SJSA1 (cell line): ENCODE measurements around the gene EML4. TPM values are rescaled to one million over a fixed set of nuclear protein-coding genes. Genes with fewer than 3 reads are reported as not detected.
"Not testable (repeated sequence)": the region's sequence is repeated elsewhere in the genome, so short reads cannot be mapped to it uniquely, and the experiment has no call there.

Experiments
- DNase-seq, 2 experiments: peaks; one replicate each; pipeline ENCODE4 v3.0.0-alpha.2; 2015 to 2020; ENCODE audit warnings: low spot score in 2 of 2, low read depth in 1 of 2
- H3K27ac ChIP-seq: fragments of 250-450 bp; sonication (Bioruptor Pico); 2 replicates; pipeline ENCODE4 v1.5.1; 2020; ENCODE audit warnings: mild to moderate bottlenecking, moderate library complexity
- H3K27me3 ChIP-seq: fragments of 250-450 bp; sonication (Bioruptor Pico); replicated peaks from 2 replicates; pipeline ENCODE4 v1.5.1; 2020; ENCODE audit warnings: mild to moderate bottlenecking, moderate library complexity
- H3K36me3 ChIP-seq: fragments of 250-450 bp; sonication (Bioruptor Pico); 2 replicates; pipeline ENCODE4 v1.5.1; 2020; ENCODE audit warnings: mild to moderate bottlenecking
- H3K4me1 ChIP-seq: fragments of 250-450 bp; sonication (Bioruptor Pico); replicated peaks from 2 replicates; pipeline ENCODE4 v1.6.1; 2021; ENCODE audit warnings: mild to moderate bottlenecking
- H3K4me3 ChIP-seq: fragments of 250-450 bp; sonication (Bioruptor Pico); 2 replicates; pipeline ENCODE4 v1.5.1; 2020; ENCODE audit warnings: mild to moderate bottlenecking
- H3K9me3 ChIP-seq: fragments of 250-450 bp; sonication (Bioruptor Pico); replicated peaks from 2 replicates; pipeline ENCODE4 v1.5.1; 2020; ENCODE audit warnings: mild to moderate bottlenecking
- total RNA-seq: library from RNA; depleted of rRNA; stranded (reverse); fragments of >200 nt; shearing (Covaris generic); gene quantifications from 2 replicates; pipeline ENCODE4 v1.2.3, GENCODE V29; 2014

EML4 gene
- total RNA-seq, 1 experiment from 2014 or later, result 78.5 TPM

DNA sequence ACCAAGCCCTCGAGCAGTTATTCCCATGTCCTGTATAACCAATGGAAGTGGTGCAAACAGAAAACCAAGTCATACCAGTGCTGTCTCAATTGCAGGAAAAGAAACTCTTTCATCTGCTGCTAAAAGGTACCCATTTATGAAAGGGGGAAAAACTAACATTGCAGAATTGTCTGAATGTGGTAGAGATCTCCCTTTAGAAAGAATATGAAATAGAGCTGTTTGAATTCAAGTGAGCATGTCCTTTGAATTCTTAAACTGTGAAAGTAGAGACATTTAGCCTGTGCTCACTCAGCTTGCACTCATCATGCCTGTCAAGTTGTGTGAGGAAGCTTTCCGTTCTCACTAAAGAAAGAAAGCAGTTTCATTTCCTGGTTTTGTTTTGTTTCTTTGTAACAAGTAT, 87.4 kb downstream of the EML4 start:
- no peak overlapping the region for H3K27ac ChIP-seq
- H3K36me3 ChIP-seq, result peaks cover 10% of the 10 kb centered on the region
- H3K4me3 ChIP-seq, result no peak overlapping the region
- H3K9me3 ChIP-seq, result no peaks in the 10 kb centered on the region
- H3K4me1 ChIP-seq, result no peaks in the 10 kb centered on the region
- DNase-seq, result no peak
- no peaks in the 10 kb centered on the region for H3K27me3 ChIP-seq

- Histone ChIP-seq H3K9me3 (no peaks in the 10 kb centered on the region), H3K4me3 (no peak overlapping the region), H3K27ac (no peak overlapping the region), H3K36me3 (peaks cover 25% of the 10 kb centered on the region), H3K27me3 (no peaks in the 10 kb centered on the region), H3K4me1 (no peaks in the 10 kb centered on the region)
- DNase-seq, result no peak
Measured at GRCh38 chr2:42261518-42262195, 92.5 kb downstream of the EML4 start.

DNA sequence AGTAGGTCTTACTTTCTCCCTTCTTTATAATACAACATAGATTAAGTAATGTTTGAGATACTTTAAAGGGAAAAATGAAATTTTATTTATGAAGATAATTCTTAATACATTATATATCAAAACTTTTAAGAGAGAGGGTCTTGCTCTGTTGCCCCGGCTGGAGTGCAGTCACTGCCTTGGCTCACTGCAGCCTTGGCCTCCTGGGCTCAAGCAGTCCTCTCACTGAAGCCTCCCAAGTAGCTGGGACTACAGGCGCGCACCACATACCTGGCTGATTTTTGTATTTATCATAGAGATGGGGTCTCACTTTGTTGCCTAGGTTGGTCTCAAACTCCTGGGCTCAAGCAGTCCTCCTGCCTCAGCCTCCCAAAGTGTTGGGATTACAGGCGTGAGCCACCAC, 97.1 kb downstream of the EML4 start:
- DNase-seq, result no peak

GRCh38 chr2:42267530-42267929, 98.4 kb downstream of the EML4 start:
- no peaks in the 10 kb centered on the region for H3K27me3 ChIP-seq
- H3K4me1 ChIP-seq, result no peaks in the 10 kb centered on the region
- H3K27ac ChIP-seq, result no peak overlapping the region
- peaks cover 22% of the 10 kb centered on the region; the same call in 1 of the 2 replicates for H3K36me3 ChIP-seq
- H3K9me3 ChIP-seq, result no peaks in the 10 kb centered on the region
- H3K4me3 ChIP-seq, result no peak overlapping the region
- no peak for DNase-seq

More for the DNA sequence above, 97.1 kb downstream of the EML4 start:
- Histone ChIP-seq H3K9me3 (no peaks in the 10 kb centered on the region), H3K27me3 (no peaks in the 10 kb centered on the region), H3K4me1 (no peaks in the 10 kb centered on the region), H3K36me3 (peaks cover 33% of the 10 kb centered on the region), H3K4me3 (no peak overlapping the region), H3K27ac (no peak overlapping the region)

- DNase-seq, result no peak
- H3K27ac ChIP-seq, result no peak overlapping the region
- peaks cover 20% of the 10 kb centered on the region; the same call in 1 of the 2 replicates for H3K36me3 ChIP-seq
- H3K9me3 ChIP-seq, result no peaks in the 10 kb centered on the region
- no peak overlapping the region for H3K4me3 ChIP-seq
- no peaks in the 10 kb centered on the region for H3K27me3 ChIP-seq
- no peaks in the 10 kb centered on the region for H3K4me1 ChIP-seq
Measured at GRCh38 chr2:42268528-42269151, 99.5 kb downstream of the EML4 start.

- H3K36me3 ChIP-seq, result peaks cover 11% of the 10 kb centered on the region; the same call in 1 of the 2 replicates
- no peak overlapping the region for H3K27ac ChIP-seq
- no peak overlapping the region for H3K4me3 ChIP-seq
- DNase-seq, result no peak
- H3K27me3 ChIP-seq, result no peaks in the 10 kb centered on the region
- no peaks in the 10 kb centered on the region for H3K4me1 ChIP-seq
- H3K9me3 ChIP-seq, result no peaks in the 10 kb centered on the region
Measured at GRCh38 chr2:42270757-42271156, 101.6 kb downstream of the EML4 start.

DNA sequence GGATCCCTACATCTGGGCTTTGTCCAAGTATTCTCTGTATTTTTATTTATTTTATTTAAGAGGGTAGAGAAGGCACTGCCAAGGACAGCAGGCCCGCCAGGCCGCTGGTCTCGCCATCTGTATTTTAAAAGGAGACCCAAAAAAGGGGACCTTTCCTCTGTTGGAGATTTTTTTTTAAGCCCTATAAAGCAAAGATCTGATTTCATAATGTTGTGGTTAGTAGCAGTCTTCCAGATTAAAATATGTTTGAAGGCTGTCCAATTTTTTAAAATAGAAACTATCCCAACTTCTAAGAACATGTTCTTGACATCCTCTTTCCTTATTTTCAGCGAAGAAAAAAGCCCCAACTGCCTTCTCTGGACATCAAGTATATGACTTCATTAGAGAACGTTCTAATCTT, 102.1 kb downstream of the EML4 start:
- DNase-seq, H3K27ac ChIP-seq, H3K27me3 ChIP-seq, H3K4me3 ChIP-seq, H3K9me3 ChIP-seq, H3K4me1 ChIP-seq: not testable (repeated sequence)
- H3K36me3 ChIP-seq, result peaks cover 11% of the 10 kb centered on the region; the same call in 1 of the 2 replicates

GRCh38 chr2:42274863-42275262, 105.7 kb downstream of the EML4 start:
- Histone ChIP-seq H3K27me3 (no peaks in the 10 kb centered on the region), H3K4me3 (no peak overlapping the region), H3K4me1 (no peaks in the 10 kb centered on the region), H3K27ac (no peak overlapping the region), H3K36me3 (peaks cover 4% of the 10 kb centered on the region; the same call in 1 of the 2 replicates), H3K9me3 (no peaks in the 10 kb centered on the region)
- no peak for DNase-seq

GRCh38 chr2:42281416-42282081, 112.4 kb downstream of the EML4 start:
- H3K36me3 ChIP-seq, result peaks cover 8% of the 10 kb centered on the region
- H3K4me1 ChIP-seq, result no peaks in the 10 kb centered on the region
- no peaks in the 10 kb centered on the region for H3K9me3 ChIP-seq
- DNase-seq, result no peak
- no peak overlapping the region for H3K27ac ChIP-seq
- H3K27me3 ChIP-seq, result no peaks in the 10 kb centered on the region
- H3K4me3 ChIP-seq, result no peak overlapping the region

DNA sequence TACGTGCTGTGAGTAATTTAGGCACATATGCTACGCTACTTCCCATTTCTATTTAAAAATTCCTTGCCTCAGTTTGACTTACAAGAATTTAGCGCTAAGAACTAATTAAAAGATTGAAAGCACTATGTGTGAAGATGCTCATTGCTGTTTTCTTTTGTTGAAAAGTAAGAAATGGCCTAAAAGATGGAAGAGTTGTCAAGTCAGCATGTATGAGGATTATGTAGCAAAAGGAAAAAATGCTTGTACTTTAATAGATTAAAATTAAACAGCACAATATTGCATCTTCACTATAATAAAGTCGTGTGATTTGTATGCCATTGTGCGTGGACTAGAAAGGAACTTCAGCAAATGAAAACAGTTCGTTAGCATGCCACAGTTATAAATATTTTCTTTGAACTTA, 114.9 kb downstream of the EML4 start:
- Histone ChIP-seq H3K4me3 (no peak overlapping the region), H3K27me3 (no peaks in the 10 kb centered on the region), H3K27ac (no peak overlapping the region), H3K4me1 (no peaks in the 10 kb centered on the region), H3K9me3 (no peaks in the 10 kb centered on the region), H3K36me3 (peaks cover 17% of the 10 kb centered on the region)
- no peak for DNase-seq

DNA sequence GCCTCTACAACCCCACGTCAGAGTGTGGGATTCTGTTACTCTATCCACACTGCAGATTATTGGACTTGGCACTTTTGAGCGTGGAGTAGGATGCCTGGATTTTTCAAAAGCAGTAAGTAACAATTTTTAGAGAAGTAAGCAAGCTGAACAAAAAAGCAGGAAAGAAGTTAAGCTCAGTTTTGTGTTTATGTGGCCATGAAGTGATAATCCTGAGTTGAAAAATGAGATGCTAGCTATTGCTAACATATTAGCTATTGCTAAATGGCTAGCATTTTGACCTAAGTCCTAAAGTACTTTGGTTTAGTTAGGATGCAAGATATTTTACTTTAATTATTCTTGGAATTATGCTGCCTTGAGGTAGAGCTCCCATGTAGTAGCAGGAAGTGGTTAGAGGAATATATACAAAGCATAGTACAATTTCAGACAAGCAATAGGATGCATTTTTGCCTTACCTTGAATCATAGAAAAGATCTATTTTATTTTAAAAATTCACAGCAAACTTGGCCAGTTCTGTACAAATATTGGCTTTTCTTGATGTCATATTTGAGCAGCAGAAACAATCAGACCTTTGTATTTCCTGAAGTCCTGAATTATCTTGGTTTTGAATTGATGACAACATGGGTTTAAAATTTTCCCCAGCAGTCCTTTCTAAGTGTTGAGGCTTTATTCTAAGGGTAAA, 117.3 kb downstream of the EML4 start:
- no peaks in the 10 kb centered on the region for H3K27me3 ChIP-seq
- H3K27ac ChIP-seq, result no peak overlapping the region
- no peak for DNase-seq
- H3K9me3 ChIP-seq, result no peaks in the 10 kb centered on the region
- H3K4me1 ChIP-seq, result no peaks in the 10 kb centered on the region
- H3K36me3 ChIP-seq, result peaks cover 25% of the 10 kb centered on the region
- no peak overlapping the region for H3K4me3 ChIP-seq

- Histone ChIP-seq H3K36me3 (peaks cover 29% of the 10 kb centered on the region), H3K9me3 (no peaks in the 10 kb centered on the region), H3K4me1 (no peaks in the 10 kb centered on the region), H3K27me3 (no peaks in the 10 kb centered on the region), H3K4me3 (no peak overlapping the region), H3K27ac (no peak overlapping the region)
- DNase-seq, result no peak
Measured at GRCh38 chr2:42288811-42289210, 119.7 kb downstream of the EML4 start.

DNA sequence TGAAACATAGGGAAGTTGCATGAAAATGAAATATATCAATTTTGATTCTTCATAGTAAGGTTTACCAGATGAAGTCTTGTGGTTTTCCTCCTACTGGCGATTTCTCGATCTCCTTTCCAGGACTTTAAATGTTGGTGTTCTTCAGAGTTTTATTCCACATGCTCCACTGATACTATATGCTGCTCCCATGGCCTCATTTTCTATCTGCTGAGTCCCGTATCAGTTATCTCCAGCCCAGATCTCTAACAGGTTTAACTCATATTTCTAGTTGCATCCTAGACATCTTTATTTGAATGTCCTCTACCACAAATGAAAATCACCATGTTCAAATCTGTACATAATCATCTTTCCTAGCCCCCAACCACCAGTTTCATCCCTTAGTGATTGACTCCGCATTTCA, 120.1 kb downstream of the EML4 start:
- Histone ChIP-seq H3K4me1 (no peaks in the 10 kb centered on the region), H3K9me3 (no peaks in the 10 kb centered on the region), H3K36me3 (peaks cover 33% of the 10 kb centered on the region), H3K27ac (no peak overlapping the region), H3K4me3 (no peak overlapping the region), H3K27me3 (no peaks in the 10 kb centered on the region)
- no peak for DNase-seq

DNA sequence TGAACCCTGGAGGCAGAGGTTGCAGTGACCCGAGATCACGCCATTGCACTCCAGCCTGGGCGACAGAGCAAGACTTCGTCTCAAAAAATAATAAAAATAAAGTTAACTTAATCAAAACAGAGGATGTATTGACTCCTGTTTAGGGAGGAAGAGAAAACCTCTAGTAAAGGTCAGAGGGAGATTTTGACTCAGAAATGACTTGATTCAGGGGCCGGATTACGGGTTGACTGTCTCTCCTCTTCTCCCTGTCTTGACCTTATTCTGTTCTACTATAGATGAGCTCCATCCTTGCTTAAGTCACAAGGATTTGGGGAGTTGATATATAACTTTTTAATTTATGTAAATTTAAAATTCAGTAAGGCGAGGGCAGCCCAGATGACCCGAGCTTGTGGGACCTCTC, 120.9 kb downstream of the EML4 start:
- Histone ChIP-seq H3K4me1 (no peaks in the 10 kb centered on the region), H3K27ac (no peak overlapping the region), H3K4me3 (no peak overlapping the region), H3K9me3 (no peaks in the 10 kb centered on the region), H3K36me3 (peaks cover 39% of the 10 kb centered on the region), H3K27me3 (no peaks in the 10 kb centered on the region)
- no peak for DNase-seq
